Stimulated activated naive B cell treated with anti-CD40 and anti-IgM and Interleukin-4, amounts not matched to agents 10 μg/mL and 1 μg/mL and 100 μg/mL, for 72 hours (primary cell): Measurements from ENCODE around the gene TSPAN14.

ENCODE experiments used
- ATAC-seq, 2 donors: fragments of 150-1000 bp; cut with Tn5 transposase; replicated peaks; 2 replicates each; pipeline ENCODE4 v1.10.0; 2021; ENCODE audit warnings: moderate library complexity in 1 of 2
- DNase-seq: peaks from one replicate; pipeline ENCODE4 v3.0.0; 2021
- H3K27ac Mint-ChIP-seq: one replicate; pipeline ENCODE4 v1.8.0; 2022; ENCODE audit warnings: mild to moderate bottlenecking, mixed read lengths
- H3K27me3 Mint-ChIP-seq, 2 donors: one replicate each; pipeline ENCODE4 v1.8.0; 2022; ENCODE audit warnings: mixed read lengths in 2 of 2
- H3K36me3 Mint-ChIP-seq, 2 donors: one replicate each; pipeline ENCODE4 v1.8.0; 2022; ENCODE audit warnings: mixed read lengths in 2 of 2, mild to moderate bottlenecking in 1 of 2
- H3K4me1 Mint-ChIP-seq, 2 donors: one replicate each; pipeline ENCODE4 v1.8.0; 2022; ENCODE audit warnings: mixed read lengths in 2 of 2, mild to moderate bottlenecking in 1 of 2
- H3K4me3 Mint-ChIP-seq, 2 donors: one replicate each; pipeline ENCODE4 v1.8.0; 2022; ENCODE audit warnings: mild to moderate bottlenecking in 2 of 2, mixed read lengths in 2 of 2, moderate library complexity in 1 of 2
- H3K9me3 Mint-ChIP-seq, 2 donors: one replicate each; pipeline ENCODE4 v1.8.0; 2022; ENCODE audit warnings: mixed read lengths in 2 of 2, mild to moderate bottlenecking in 1 of 2

TSPAN14 gene, protein sequence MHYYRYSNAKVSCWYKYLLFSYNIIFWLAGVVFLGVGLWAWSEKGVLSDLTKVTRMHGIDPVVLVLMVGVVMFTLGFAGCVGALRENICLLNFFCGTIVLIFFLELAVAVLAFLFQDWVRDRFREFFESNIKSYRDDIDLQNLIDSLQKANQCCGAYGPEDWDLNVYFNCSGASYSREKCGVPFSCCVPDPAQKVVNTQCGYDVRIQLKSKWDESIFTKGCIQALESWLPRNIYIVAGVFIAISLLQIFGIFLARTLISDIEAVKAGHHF

GRCh38 chr10:80453842-80454512 is at the start of gene TSPAN14:
Gene TSPAN14, plus strand, starts transcription at chr10:80454310. Its CDS starts 34,924 bp downstream, at chr10:80489234.
- DNase-seq (peak; percentile 64), ATAC-seq (peak; percentile 81 to 82)
- Mint-ChIP-seq H3K36me3 (no peaks in the 10 kb centered on the region), H3K4me3 (peak within 1 kb of the TSS; percentile 95 to 98), H3K27ac (peak within 1 kb of the TSS; percentile 82), H3K4me1 (peaks cover 35 to 43% of the 10 kb centered on the region in 2 donors), H3K27me3 (no peaks in the 10 kb centered on the region), H3K9me3 (no peaks in the 10 kb centered on the region)

DNA sequence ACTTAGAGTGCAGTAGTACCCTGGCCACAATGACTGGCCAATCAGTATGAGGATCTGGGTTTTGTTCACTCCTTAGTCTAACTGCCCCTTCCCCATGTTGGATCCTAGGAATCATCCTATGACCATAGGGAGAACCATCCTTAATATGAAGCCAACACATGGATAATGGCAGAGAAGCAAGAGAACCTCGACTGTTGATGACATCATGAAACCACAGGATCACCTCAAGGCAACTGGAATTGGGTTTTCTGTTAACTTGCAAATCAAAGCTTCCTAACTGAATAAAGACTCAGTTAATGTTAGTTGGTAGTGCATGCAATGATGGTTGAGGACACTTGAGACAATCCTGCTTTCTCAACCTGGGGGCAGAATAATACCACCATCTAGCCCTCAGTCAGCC is 49.1 kb upstream of the TSPAN14 start:
- ATAC-seq, result no peak
- Mint-ChIP-seq H3K27ac (no peak overlapping the region), H3K27me3 (peaks cover 5% of the 10 kb centered on the region in 2 donors), H3K9me3 (no peaks in the 10 kb centered on the region), H3K4me3 (no peak overlapping the region), H3K36me3 (no peaks in the 10 kb centered on the region), H3K4me1 (peaks cover 7 to 12% of the 10 kb centered on the region in 2 donors)
- no peak for DNase-seq

DNA sequence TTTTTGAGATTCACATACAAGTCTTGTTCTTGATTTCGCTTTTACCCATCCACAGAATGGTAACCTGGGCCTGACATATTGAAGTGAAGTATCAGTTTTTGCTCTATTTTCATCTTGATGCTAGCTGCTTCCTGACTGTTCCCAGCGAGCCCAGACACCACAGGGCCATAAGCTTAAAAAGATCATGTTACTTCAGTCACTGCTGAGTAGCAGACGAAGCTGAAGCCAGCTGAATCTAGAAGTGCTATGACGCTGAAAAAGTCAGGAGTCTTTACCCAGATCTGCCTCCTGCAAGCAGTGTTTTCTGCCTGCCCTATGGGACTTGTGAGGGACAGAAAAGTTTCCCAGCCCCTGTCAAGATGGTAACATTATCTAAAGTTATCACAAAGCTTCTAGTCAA is 48.5 kb upstream of the TSPAN14 start:
- H3K27ac Mint-ChIP-seq, result no peak overlapping the region
- peaks cover 9 to 13% of the 10 kb centered on the region in 2 donors for H3K4me1 Mint-ChIP-seq
- no peak for ATAC-seq
- H3K27me3 Mint-ChIP-seq, result peaks cover 5% of the 10 kb centered on the region in 2 donors
- H3K36me3 Mint-ChIP-seq, result no peaks in the 10 kb centered on the region
- no peaks in the 10 kb centered on the region for H3K9me3 Mint-ChIP-seq
- DNase-seq, result no peak
- no peak overlapping the region for H3K4me3 Mint-ChIP-seq

GRCh38 chr10:80406204-80406603 is 47.9 kb upstream of the TSPAN14 start:
- Mint-ChIP-seq H3K4me3 (no peak overlapping the region), H3K36me3 (peaks cover 0 to 2% of the 10 kb centered on the region in 2 donors), H3K4me1 (peaks cover 13 to 18% of the 10 kb centered on the region in 2 donors), H3K9me3 (no peaks in the 10 kb centered on the region), H3K27me3 (peaks cover 5% of the 10 kb centered on the region in 2 donors), H3K27ac (no peak overlapping the region)
- no peak for DNase-seq
- no peak for ATAC-seq

DNA sequence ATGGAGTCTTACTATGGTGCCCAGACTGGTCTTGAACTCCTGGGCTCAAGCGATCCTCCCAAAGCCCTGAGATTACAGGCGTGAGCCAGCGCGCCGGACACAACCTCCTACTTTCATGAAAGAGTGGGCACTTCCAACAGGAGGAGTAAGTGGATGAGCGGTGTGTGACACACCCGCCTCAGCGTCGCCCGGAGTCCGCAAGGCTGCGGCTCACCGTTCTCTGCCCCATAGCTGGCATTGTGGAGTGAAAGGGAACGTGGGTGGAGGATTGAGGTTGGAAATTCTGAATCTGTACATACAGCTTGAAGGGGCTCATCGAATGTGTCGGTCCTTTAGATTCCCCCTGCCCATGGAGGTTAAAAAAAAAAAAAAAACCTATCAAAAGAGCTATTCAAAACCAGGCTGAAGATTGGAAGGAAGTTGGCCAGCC is 46.3 kb upstream of the TSPAN14 start:
- Mint-ChIP-seq H3K27me3 (peaks cover 5% of the 10 kb centered on the region in 2 donors), H3K27ac (peak overlapping the region; percentile 84), H3K4me1 (peaks cover 18 to 24% of the 10 kb centered on the region in 2 donors), H3K4me3 (peak overlapping the region; percentile 86 to 91), H3K9me3 (no peaks in the 10 kb centered on the region), H3K36me3 (peaks cover 0 to 2% of the 10 kb centered on the region in 2 donors)
- peak; percentile 28 for DNase-seq
- ATAC-seq, result peak; percentile 67 to 68

GRCh38 chr10:80408242-80409101 is 45.6 kb upstream of the TSPAN14 start, which contains the start of gene PRXL2A:
Gene PRXL2A, plus strand, starts transcription at chr10:80408551. Its CDS starts 11,917 bp downstream, at chr10:80420468.
- Mint-ChIP-seq H3K27me3 (peaks cover 5% of the 10 kb centered on the region in 2 donors), H3K27ac (peak within 1 kb of the TSS; percentile 84), H3K4me3 (peak within 1 kb of the TSS; percentile 86 to 91), H3K36me3 (peaks cover 0 to 2% of the 10 kb centered on the region in 2 donors), H3K4me1 (peaks cover 22 to 31% of the 10 kb centered on the region in 2 donors), H3K9me3 (no peaks in the 10 kb centered on the region)
- peak; percentile 83 for DNase-seq
- peak; percentile 95 to 96 for ATAC-seq

- H3K36me3 Mint-ChIP-seq, result peaks cover 3 to 5% of the 10 kb centered on the region in 2 donors
- no peak overlapping the region for H3K27ac Mint-ChIP-seq
- peak overlapping the region; percentile 86 to 91 for H3K4me3 Mint-ChIP-seq
- H3K4me1 Mint-ChIP-seq, result peaks cover 25 to 37% of the 10 kb centered on the region in 2 donors
- peaks cover 5% of the 10 kb centered on the region in 2 donors for H3K27me3 Mint-ChIP-seq
- H3K9me3 Mint-ChIP-seq, result no peaks in the 10 kb centered on the region
- no peak for ATAC-seq
- DNase-seq, result no peak
Observed at GRCh38 chr10:80409121-80409520, 45.0 kb upstream of the TSPAN14 start.

DNA sequence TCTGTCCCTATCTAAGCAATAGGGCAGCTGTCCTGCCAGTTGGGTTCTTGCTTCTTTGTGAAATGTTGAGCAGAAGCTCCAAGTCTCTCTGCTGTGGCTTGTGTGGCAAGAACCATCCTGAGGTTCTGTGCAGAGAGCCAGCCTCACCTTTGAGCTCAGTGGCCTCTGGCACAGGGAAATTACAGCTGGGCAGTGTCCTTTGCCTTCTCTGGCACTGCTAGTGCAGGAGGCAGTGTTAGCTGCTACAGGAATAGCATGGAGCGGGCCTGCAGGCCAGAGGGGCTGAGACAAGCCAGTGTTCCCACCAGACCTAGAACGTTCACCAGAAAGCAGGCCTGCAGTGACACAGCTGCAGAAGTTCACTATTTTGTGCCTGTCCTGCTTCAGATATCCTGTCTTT is 44.0 kb upstream of the TSPAN14 start:
- H3K4me3 Mint-ChIP-seq, result no peak overlapping the region
- ATAC-seq (no peak), DNase-seq (no peak)
- H3K4me1 Mint-ChIP-seq, result peaks cover 25 to 37% of the 10 kb centered on the region in 2 donors
- H3K27ac Mint-ChIP-seq, result no peak overlapping the region
- H3K27me3 Mint-ChIP-seq, result peaks cover 5% of the 10 kb centered on the region in 2 donors
- no peaks in the 10 kb centered on the region for H3K9me3 Mint-ChIP-seq
- peaks cover 3 to 5% of the 10 kb centered on the region in 2 donors for H3K36me3 Mint-ChIP-seq

GRCh38 chr10:80410578-80411145 is 43.4 kb upstream of the TSPAN14 start:
- Mint-ChIP-seq H3K27me3 (peaks cover 5% of the 10 kb centered on the region in 2 donors), H3K36me3 (peaks cover 3 to 5% of the 10 kb centered on the region in 2 donors), H3K9me3 (no peaks in the 10 kb centered on the region), H3K27ac (no peak overlapping the region), H3K4me3 (no peak overlapping the region), H3K4me1 (peaks cover 25 to 37% of the 10 kb centered on the region in 2 donors)
- DNase-seq, result no peak
- ATAC-seq, result no peak

DNA sequence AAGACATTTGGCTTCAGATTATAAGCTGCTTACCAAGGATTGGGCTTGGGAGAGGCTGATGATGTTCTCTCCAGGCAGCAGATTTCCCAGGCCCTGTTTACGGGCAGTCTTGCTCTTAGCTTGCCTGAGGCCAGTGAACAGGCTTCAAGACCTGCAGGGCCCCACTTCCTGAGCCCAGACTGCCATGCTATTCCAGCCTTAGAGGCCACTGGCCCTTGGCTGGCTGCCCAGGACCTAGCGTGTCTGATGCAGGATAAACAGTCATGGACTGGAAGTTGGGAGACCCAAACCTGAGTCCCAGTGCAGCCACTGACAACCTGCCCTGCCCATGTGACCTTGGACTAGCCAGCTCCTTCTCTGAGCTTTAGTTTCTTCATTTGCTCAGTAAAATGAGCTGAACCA is 42.8 kb upstream of the TSPAN14 start:
- no peak for DNase-seq
- Mint-ChIP-seq H3K4me1 (peaks cover 25 to 37% of the 10 kb centered on the region in 2 donors), H3K9me3 (no peaks in the 10 kb centered on the region), H3K27ac (no peak overlapping the region), H3K36me3 (peaks cover 3 to 5% of the 10 kb centered on the region in 2 donors), H3K4me3 (no peak overlapping the region), H3K27me3 (peaks cover 5% of the 10 kb centered on the region in 2 donors)
- ATAC-seq, result no peak

DNA sequence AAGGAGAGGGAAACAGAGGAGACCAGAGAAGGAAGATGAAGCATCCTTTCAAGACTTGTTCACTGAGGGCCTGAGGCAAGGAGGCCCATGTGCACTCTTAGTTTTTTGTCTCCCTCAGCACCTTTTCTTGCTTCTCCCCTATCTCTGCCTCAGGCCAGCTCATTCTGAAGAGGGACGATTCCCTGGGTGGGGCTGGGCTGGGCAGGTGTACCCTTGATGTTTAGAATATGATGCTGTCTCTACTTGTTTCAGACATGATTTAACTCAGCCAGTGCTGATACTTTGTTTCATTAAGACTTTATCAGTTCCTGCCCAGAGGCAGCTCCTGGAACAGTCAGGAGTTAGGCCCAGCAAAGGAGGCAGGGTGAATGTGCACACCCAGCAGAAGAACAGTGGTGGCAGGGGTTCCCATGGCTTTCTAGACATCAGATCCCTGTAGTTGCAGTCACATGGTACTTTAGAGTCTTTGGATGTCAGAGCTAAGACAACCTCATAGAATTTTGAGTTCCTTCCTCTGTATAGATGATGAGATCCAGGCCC is 42.4 kb upstream of the TSPAN14 start:
- no peak for DNase-seq
- peaks cover 25 to 37% of the 10 kb centered on the region in 2 donors for H3K4me1 Mint-ChIP-seq
- no peak overlapping the region for H3K4me3 Mint-ChIP-seq
- peaks cover 5% of the 10 kb centered on the region in 2 donors for H3K27me3 Mint-ChIP-seq
- H3K27ac Mint-ChIP-seq, result no peak overlapping the region
- ATAC-seq, result no peak
- H3K9me3 Mint-ChIP-seq, result no peaks in the 10 kb centered on the region
- peaks cover 3 to 5% of the 10 kb centered on the region in 2 donors for H3K36me3 Mint-ChIP-seq

DNA sequence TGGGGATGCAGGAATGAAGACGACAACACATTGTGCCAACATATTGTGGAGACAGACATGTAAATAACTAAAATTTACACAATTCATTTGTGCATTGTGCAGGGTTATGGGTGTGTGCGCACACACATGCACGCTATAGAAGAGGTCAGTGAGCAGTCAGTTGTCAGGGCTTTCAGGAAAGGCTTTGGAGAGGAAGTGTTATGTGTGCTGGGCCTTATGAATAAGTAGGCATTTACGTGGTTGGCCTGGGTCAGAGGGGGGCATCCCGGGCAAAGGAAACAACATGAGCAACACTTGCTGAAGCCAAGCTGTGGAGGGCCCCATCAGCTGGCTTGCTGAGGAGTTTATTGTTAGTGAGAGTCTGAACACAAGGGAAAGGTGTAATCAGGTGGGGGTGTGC is 41.6 kb upstream of the TSPAN14 start:
- Mint-ChIP-seq H3K4me1 (peaks cover 23 to 35% of the 10 kb centered on the region in 2 donors), H3K27ac (no peak overlapping the region), H3K4me3 (no peak overlapping the region), H3K9me3 (no peaks in the 10 kb centered on the region), H3K27me3 (peaks cover 3 to 4% of the 10 kb centered on the region in 2 donors), H3K36me3 (peaks cover 3 to 5% of the 10 kb centered on the region in 2 donors)
- ATAC-seq (no peak), DNase-seq (no peak)

GRCh38 chr10:80413271-80413996 is 40.7 kb upstream of the TSPAN14 start:
- Mint-ChIP-seq H3K4me3 (no peak overlapping the region), H3K27ac (no peak overlapping the region)

More at GRCh38 chr10:80413271-80413996, 40.7 kb upstream of the TSPAN14 start:
- DNase-seq (no peak), ATAC-seq (no peak)
- peaks cover 21 to 33% of the 10 kb centered on the region in 2 donors for H3K4me1 Mint-ChIP-seq
- peaks cover 3 to 5% of the 10 kb centered on the region in 2 donors for H3K36me3 Mint-ChIP-seq
- H3K27me3 Mint-ChIP-seq, result no peaks in the 10 kb centered on the region
- no peaks in the 10 kb centered on the region for H3K9me3 Mint-ChIP-seq
